ENCODE results near the gene MTMR1.

Gene MTMR1

GRCh38 chrX:150763810-150764209, 70.6 kb downstream of the MTMR1 start:
- Histone ChIP-seq H3K9me3 (replicated peaks; ENCODE audit: insufficient read depth, low read length) (no peaks in the 10 kb centered on the region), H3K79me2 (ENCODE audit: low read length) (no peaks in the 10 kb centered on the region), H3K27ac (ENCODE audit: low read length) (no peak overlapping the region), H3K9ac (ENCODE audit: low read length) (no peak overlapping the region), H4K20me1 (ENCODE audit: insufficient read depth, low read length) (no peaks in the 10 kb centered on the region), H3K36me3 (replicated peaks; ENCODE audit: insufficient read depth, low read length) (no peaks in the 10 kb centered on the region), H3K4me3 (ENCODE audit: low read length) (no peak overlapping the region), H3K27me3 (replicated peaks; ENCODE audit: insufficient read depth, low read length) (no peaks in the 10 kb centered on the region), H3F3A (ENCODE audit: insufficient read depth, low read length) (no peaks in the 10 kb centered on the region), H3K9me2 (replicated peaks; ENCODE audit: insufficient read depth, low read length) (no peaks in the 10 kb centered on the region), H2AFZ (ENCODE audit: low read length) (no peak overlapping the region), H3K4me2 (ENCODE audit: low read depth, low read length) (no peak overlapping the region), H3K4me1 (ENCODE audit: low read length) (no peaks in the 10 kb centered on the region)
- no peak for TF ChIP-seq EZH2 (optimal IDR thresholded peaks at IDR 0.05; ENCODE audit: low read depth, low read length)
- TF ChIP-seq EZH2phosphoT487 (IDR thresholded peaks at IDR 0.05; ENCODE audit: low read length): no peak
- TF ChIP-seq, protein P1, sequence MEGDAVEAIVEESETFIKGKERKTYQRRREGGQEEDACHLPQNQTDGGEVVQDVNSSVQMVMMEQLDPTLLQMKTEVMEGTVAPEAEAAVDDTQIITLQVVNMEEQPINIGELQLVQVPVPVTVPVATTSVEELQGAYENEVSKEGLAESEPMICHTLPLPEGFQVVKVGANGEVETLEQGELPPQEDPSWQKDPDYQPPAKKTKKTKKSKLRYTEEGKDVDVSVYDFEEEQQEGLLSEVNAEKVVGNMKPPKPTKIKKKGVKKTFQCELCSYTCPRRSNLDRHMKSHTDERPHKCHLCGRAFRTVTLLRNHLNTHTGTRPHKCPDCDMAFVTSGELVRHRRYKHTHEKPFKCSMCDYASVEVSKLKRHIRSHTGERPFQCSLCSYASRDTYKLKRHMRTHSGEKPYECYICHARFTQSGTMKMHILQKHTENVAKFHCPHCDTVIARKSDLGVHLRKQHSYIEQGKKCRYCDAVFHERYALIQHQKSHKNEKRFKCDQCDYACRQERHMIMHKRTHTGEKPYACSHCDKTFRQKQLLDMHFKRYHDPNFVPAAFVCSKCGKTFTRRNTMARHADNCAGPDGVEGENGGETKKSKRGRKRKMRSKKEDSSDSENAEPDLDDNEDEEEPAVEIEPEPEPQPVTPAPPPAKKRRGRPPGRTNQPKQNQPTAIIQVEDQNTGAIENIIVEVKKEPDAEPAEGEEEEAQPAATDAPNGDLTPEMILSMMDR (IDR thresholded peaks at IDR 0.05; ENCODE audit: low read length): no peak
- no peak for DNase-seq

- DNase-seq: no peak
- Histone ChIP-seq H4K20me1 (ENCODE audit: insufficient read depth, low read length) (no peaks in the 10 kb centered on the region), H2AFZ (ENCODE audit: low read length) (no peak overlapping the region)
These were observed 72.0 kb downstream of the MTMR1 start for GRCh38 chrX:150765237-150765636.

DNA sequence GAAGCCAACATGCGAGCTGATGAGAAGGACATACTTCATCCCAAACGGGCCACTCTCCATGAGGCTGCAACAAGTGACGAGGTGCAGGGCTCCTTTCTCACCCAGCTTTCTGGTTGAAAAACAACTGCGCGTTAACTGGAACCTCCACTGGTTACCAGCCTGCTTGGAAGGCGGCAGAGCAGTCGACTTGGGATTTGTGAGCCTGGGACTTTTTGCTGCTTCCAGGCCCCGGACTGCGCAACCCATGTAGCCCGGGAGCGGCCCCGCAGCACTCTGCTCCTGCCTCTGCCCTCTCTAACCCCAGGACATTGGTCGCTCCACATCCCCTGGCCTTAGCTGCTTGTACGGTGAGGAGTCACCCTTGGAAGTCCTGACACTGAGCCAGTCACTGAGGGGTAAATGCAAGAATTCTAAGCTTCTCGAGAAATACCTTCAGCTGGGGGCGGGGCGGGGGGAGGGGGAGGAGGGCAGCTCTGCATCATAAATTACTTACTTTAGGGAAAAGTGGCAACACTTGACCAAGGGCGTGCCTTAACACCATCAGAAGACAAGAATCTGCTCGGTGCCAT, 72.7 kb downstream of the MTMR1 start:
- Histone ChIP-seq H3K4me1 (ENCODE audit: low read length) (no peaks in the 10 kb centered on the region), H3K27me3 (replicated peaks; ENCODE audit: insufficient read depth, low read length) (no peaks in the 10 kb centered on the region), H3K9me2 (replicated peaks; ENCODE audit: insufficient read depth, low read length) (no peaks in the 10 kb centered on the region), H3K9me3 (replicated peaks; ENCODE audit: insufficient read depth, low read length) (no peaks in the 10 kb centered on the region), H3K4me2 (ENCODE audit: low read depth, low read length) (no peak overlapping the region), H2AFZ (ENCODE audit: low read length) (no peak overlapping the region), H3K36me3 (replicated peaks; ENCODE audit: insufficient read depth, low read length) (no peaks in the 10 kb centered on the region), H3K27ac (ENCODE audit: low read length) (no peak overlapping the region), H3K9ac (ENCODE audit: low read length) (no peak overlapping the region), H3K79me2 (ENCODE audit: low read length) (no peaks in the 10 kb centered on the region), H3F3A (ENCODE audit: insufficient read depth, low read length) (no peaks in the 10 kb centered on the region), H3K4me3 (ENCODE audit: low read length) (no peak overlapping the region), H4K20me1 (ENCODE audit: insufficient read depth, low read length) (no peaks in the 10 kb centered on the region)
- no peak for DNase-seq
- TF ChIP-seq EZH2 (optimal IDR thresholded peaks at IDR 0.05; ENCODE audit: low read depth, low read length) (no peak), EZH2phosphoT487 (IDR thresholded peaks at IDR 0.05; ENCODE audit: low read length) (no peak)
- TF ChIP-seq, protein P1 (IDR thresholded peaks at IDR 0.05; ENCODE audit: low read length): no peak

More at GRCh38 chrX:150765237-150765636, 72.0 kb downstream of the MTMR1 start:
- H3K27ac ChIP-seq (ENCODE audit: low read length): no peak overlapping the region
- no peaks in the 10 kb centered on the region for H3K9me3 ChIP-seq (replicated peaks; ENCODE audit: insufficient read depth, low read length)
- H3K79me2 ChIP-seq (ENCODE audit: low read length): no peaks in the 10 kb centered on the region
- H3K9me2 ChIP-seq (replicated peaks; ENCODE audit: insufficient read depth, low read length): no peaks in the 10 kb centered on the region
- H3K27me3 ChIP-seq (replicated peaks; ENCODE audit: insufficient read depth, low read length): no peaks in the 10 kb centered on the region
- H3K9ac ChIP-seq (ENCODE audit: low read length): no peak overlapping the region
- H3K4me2 ChIP-seq (ENCODE audit: low read depth, low read length): no peak overlapping the region
- no peaks in the 10 kb centered on the region for H3K36me3 ChIP-seq (replicated peaks; ENCODE audit: insufficient read depth, low read length)
- TF ChIP-seq EZH2phosphoT487 (IDR thresholded peaks at IDR 0.05; ENCODE audit: low read length) (no peak), EZH2 (optimal IDR thresholded peaks at IDR 0.05; ENCODE audit: low read depth, low read length) (no peak)
- TF ChIP-seq, protein P1 (IDR thresholded peaks at IDR 0.05; ENCODE audit: low read length): no peak
- no peaks in the 10 kb centered on the region for H3F3A ChIP-seq (ENCODE audit: insufficient read depth, low read length)
- no peaks in the 10 kb centered on the region for H3K4me1 ChIP-seq (ENCODE audit: low read length)
- no peak overlapping the region for H3K4me3 ChIP-seq (ENCODE audit: low read length)
